Colonic mucosa (tissue), 4 donors: ENCODE results near the gene THRA. TPM values are rescaled to one million over a fixed set of nuclear protein-coding genes. Genes with fewer than 3 reads are reported as not detected.

Experiments
- DNase-seq: peaks from one replicate; pipeline ENCODE4 v3.0.0-alpha.2; 2020
- H3K27ac ChIP-seq: fragments of 200-600 bp; one replicate; pipeline ENCODE4 v1.8.0; 2021
- H3K27me3 ChIP-seq: fragments of 200-600 bp; one replicate; pipeline ENCODE4 v1.8.0; 2021
- H3K36me3 ChIP-seq: fragments of 200-600 bp; one replicate; pipeline ENCODE4 v1.8.0; 2021
- H3K4me1 ChIP-seq: fragments of 200-600 bp; one replicate; pipeline ENCODE4 v1.8.0; 2021; ENCODE audit warnings: mild to moderate bottlenecking
- H3K4me3 ChIP-seq: fragments of 200-600 bp; one replicate; pipeline ENCODE4 v1.8.0; 2021
- H3K9ac ChIP-seq, 2 donors: one replicate each; pipeline ENCODE4 v1.7.0; 2013; ENCODE audit warnings: control low read depth in 2 of 2, low read depth in 2 of 2, low read length in 2 of 2
- H3K9me3 ChIP-seq: fragments of 200-600 bp; one replicate; pipeline ENCODE4 v1.8.0; 2021
- CTCF ChIP-seq: fragments of 200-600 bp; IDR thresholded peaks from one replicate; pipeline ENCODE4 v1.8.0; 2022; ENCODE audit warnings: antibody characterized with exemption, mild to moderate bottlenecking
- intact Hi-C: fragments of 100-400 bp; cut with DNase I; formaldehyde crosslinking; loops from one replicate; pipeline ENCODE4 v1.14.1; 2022
- total RNA-seq, 2 donors: library from RNA; stranded (reverse); fragmentation: NEBNext Ultra II Directional in 1 of 2; extraction: Animal tissue kit (Norgen Biotek cat#: 25700) in 1 of 2; gene quantifications; one replicate each; pipeline ENCODE4 v1.2.1, GENCODE V29; 2021
- donor health status: healthy.
- donor health status: DM: no; HTN: no; CAD: no.
- donor health status: DM: no; HTN: no; CAD: no.

THRA gene
- total RNA-seq, 2 donors from 2014 or later: 40.3 to 44.5 TPM

GRCh38 chr17:40095351-40095943 lies 32.7 kb downstream of the THRA start:
- no peak for DNase-seq
- H3K4me3 ChIP-seq: no peak overlapping the region
- H3K9ac ChIP-seq: no peak overlapping the region
- H3K4me1 ChIP-seq: peaks cover 28% of the 10 kb centered on the region
- peak overlapping the region; percentile 93 for H3K27ac ChIP-seq
- peaks cover 21% of the 10 kb centered on the region for H3K36me3 ChIP-seq
- H3K9me3 ChIP-seq: no peaks in the 10 kb centered on the region
- intact Hi-C loops: loop anchor here (5.0 kb wide), 1 partner anchor 33 kb away; the partner anchor contains the start of gene THRA
- H3K27me3 ChIP-seq: no peaks in the 10 kb centered on the region
- no peak for TF ChIP-seq CTCF

- Histone ChIP-seq H3K4me3 (peak overlapping the region; percentile 5), H3K27ac (peak overlapping the region; percentile 93), H3K9ac (peak overlapping the region; percentile 46 to 70), H3K36me3 (peaks cover 21% of the 10 kb centered on the region), H3K27me3 (no peaks in the 10 kb centered on the region), H3K9me3 (no peaks in the 10 kb centered on the region), H3K4me1 (peaks cover 28% of the 10 kb centered on the region)
- peak; percentile 71 for DNase-seq
- TF ChIP-seq CTCF: no peak
- intact Hi-C loops: loop anchor here (5.0 kb wide), 1 partner anchor 34 kb away; the partner anchor contains the start of gene THRA
These were observed 33.4 kb downstream of the THRA start for GRCh38 chr17:40095944-40096791.

- Histone ChIP-seq H3K4me1 (peaks cover 33% of the 10 kb centered on the region), H3K9ac (peak overlapping the region; percentile 60 to 70), H3K27ac (peak overlapping the region; percentile 93), H3K27me3 (no peaks in the 10 kb centered on the region), H3K36me3 (peaks cover 21% of the 10 kb centered on the region), H3K4me3 (no peak overlapping the region), H3K9me3 (no peaks in the 10 kb centered on the region)
- intact Hi-C loops: loop anchor here (5.0 kb wide), 1 partner anchor 35 kb away; the partner anchor contains the start of gene THRA
- DNase-seq: no peak
- TF ChIP-seq CTCF: no peak
These were observed 34.3 kb downstream of the THRA start for GRCh38 chr17:40097087-40097486.

- intact Hi-C loops: loop anchor here (5.0 kb wide), 1 partner anchor 36 kb away; the partner anchor contains the start of gene THRA
- no peak for TF ChIP-seq CTCF
- Histone ChIP-seq H3K27me3 (no peaks in the 10 kb centered on the region), H3K36me3 (peaks cover 20% of the 10 kb centered on the region), H3K4me3 (peak overlapping the region; percentile 14), H3K27ac (peak overlapping the region; percentile 93), H3K9me3 (no peaks in the 10 kb centered on the region), H3K4me1 (peaks cover 40% of the 10 kb centered on the region), H3K9ac (peak overlapping the region; percentile 60 to 70)
- peak; percentile 89 for DNase-seq
These were observed 35.4 kb downstream of the THRA start for GRCh38 chr17:40097931-40098845.
